Adrenal gland (tissue), 12 donors: ENCODE results near the gene LENG9. TPM values are rescaled to one million over a fixed set of nuclear protein-coding genes. Genes with fewer than 3 reads are reported as not detected.

ENCODE experiments used
- DNase-seq, 7 donors: peaks; one replicate each; pipeline ENCODE4 v3.0.0-alpha.2; 2019 to 2020
- H3K27ac ChIP-seq, 5 donors: fragments of 200-600 bp; sonication (generic) in 4 of 5; 1 replicate in 3 of 5; 2 replicates in 2 of 5; pipeline versions ENCODE4 v1.5.1 to v1.8.0; 2016 to 2020; ENCODE audit warnings: mild to moderate bottlenecking in 1 of 5
- H3K27me3 ChIP-seq: fragments of 200-600 bp; 2 replicates; pipeline ENCODE4 v1.8.0; 2021
- H3K36me3 ChIP-seq, 2 donors: fragments of 200-600 bp; replicated peaks in 1 of 2; 1 replicate in 1 of 2; 2 replicates in 1 of 2; pipeline versions ENCODE4 v1.5.1 to v1.8.0; 2018 to 2022
- H3K4me1 ChIP-seq, 2 donors: fragments of 200-600 bp; replicated peaks in 1 of 2; 1 replicate in 1 of 2; 2 replicates in 1 of 2; pipeline versions ENCODE4 v1.5.1 to v1.8.0; 2018 to 2021
- H3K4me3 ChIP-seq, 4 donors: fragments of 200-600 bp; sonication (generic) in 3 of 4; one replicate each; pipeline ENCODE4 v1.5.1; 2016 to 2018
- H3K9me3 ChIP-seq, 3 donors: fragments of 200-600 bp; sonication (generic) in 1 of 3; replicated peaks in 1 of 3; 1 replicate in 2 of 3; 2 replicates in 1 of 3; pipeline versions ENCODE4 v1.5.1 to v1.8.0; 2016 to 2021
- POLR2A ChIP-seq, 2 donors: fragments of 450-650 bp; IDR thresholded peaks; one replicate each; pipeline ENCODE4 v1.6.1; 2017; ENCODE audit warnings: antibody characterized with exemption in 2 of 2, mild to moderate bottlenecking in 2 of 2, moderate library complexity in 1 of 2
- WGBS, 4 donors: extraction: QIAGEN DNeasy Blood & Tissue Kit in 2 of 4; methylation state at CpG; one replicate each; pipeline versions ENCODE4 v1.1.5 to v1.1.7; 2013 to 2017; 5-methylcytosine and 5-hydroxymethylcytosine counted together
- intact Hi-C, 2 donors: fragments of 100-400 bp; cut with DNase I; formaldehyde crosslinking; loops; one replicate each; pipeline versions ENCODE4 v1.14.1 to v1.15.0; 2022 to 2023
- polyA plus RNA-seq, 3 donors: library from polyadenylated mRNA; stranded (reverse); fragments of 200-250 nt in 2 of 3; fragments of 350-450 nt in 1 of 3; fragmentation: Illumina TruSeq in 1 of 3; extraction: RNeasy Lipid Tissue Mini Kit (QIAGEN cat#74804) in 1 of 3; gene quantifications; one replicate each; pipeline ENCODE4 v1.2.3, GENCODE V29; 2013 to 2014
- total RNA-seq, 9 donors: library from RNA; depleted of rRNA in 4 of 9; stranded (reverse); fragments of >200 nt in 4 of 9; fragments of 120-200 nt in 1 of 9; fragmentation: NEBNext Ultra II Directional in 1 of 9; extraction: Animal tissue kit (Norgen Biotek cat#: 25700) in 1 of 9; gene quantifications; one replicate each; pipeline versions ENCODE4 v1.1.0 to v1.2.4, GENCODE V29; 2013 to 2023
- TF ChIP-seq, protein P1 (sequence below), 6 experiments: fragments of 450-650 bp in 4 of 6; fragments of 200-600 bp in 2 of 6; sonication (generic) in 1 of 6; IDR thresholded peaks; 1 replicate in 5 of 6; 2 replicates in 1 of 6; pipeline versions ENCODE4 v1.5.1 to v1.8.0; 2016 to 2021; ENCODE audit warnings: antibody characterized with exemption in 6 of 6, mild to moderate bottlenecking in 2 of 6, moderate library complexity in 1 of 6
- donor health status: healthy with polysubstance abuse.
- donor health status: Bipolar disorder and iron deficiency.
- donor health status: DM: yes; HTN: yes; CAD: no.
- donor health status: DM: no; HTN: no; CAD: no.
- donor health status: DM: no; HTN: no; CAD: no.
- donor health status: DM: yes; HTN: yes; CAD: no.

The LENG9 gene
- total and polyA plus RNA-seq, 12 donors: 1.3 to 15.3 (median 7.8) TPM

DNA sequence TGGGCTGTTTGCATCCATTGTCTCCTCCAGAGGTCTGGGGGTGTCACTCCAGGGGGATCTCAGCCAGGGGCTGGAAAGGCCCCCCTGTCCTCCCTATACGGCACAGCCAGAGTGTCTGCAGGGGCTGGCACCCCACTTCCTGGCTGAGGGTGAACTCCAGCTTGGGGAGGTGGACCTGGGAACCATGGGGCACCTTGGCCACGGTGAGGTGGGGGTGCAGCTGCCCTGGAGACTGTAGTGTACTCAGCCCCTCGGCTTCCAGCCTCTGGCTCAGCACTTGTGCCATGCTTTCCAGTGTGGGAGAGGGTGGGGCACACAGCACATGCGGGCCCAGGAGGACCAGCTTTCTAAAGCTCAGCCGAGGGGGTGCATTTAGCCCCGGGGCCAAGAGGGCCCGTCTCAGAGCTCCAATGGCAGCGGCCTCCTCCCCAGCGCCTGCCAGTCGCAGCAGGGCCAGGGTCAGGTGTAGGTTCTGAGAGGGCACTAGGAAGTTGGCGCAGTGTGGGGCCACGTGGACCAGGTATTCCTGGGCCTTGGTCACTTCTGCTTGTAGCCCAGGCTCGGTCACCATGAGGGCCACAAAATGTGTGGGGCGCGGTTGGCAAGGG, 1.4 kb downstream of the LENG9 start:
- no peaks in the 10 kb centered on the region for H3K9me3 ChIP-seq
- H3K27me3 ChIP-seq: no peaks in the 10 kb centered on the region
- 74 to 100% (median 76%) methylated on average over 3 to 15 of the region's 15 CpGs for WGBS, 4 donors
- peaks cover 0 to 53% of the 10 kb centered on the region in 2 donors for H3K36me3 ChIP-seq
- H3K27ac ChIP-seq: peak overlapping the region; percentile 91 to 99 (median 95)
- peak in 4 of 7 donors; percentile 22 to 39 (median 38) for DNase-seq
- H3K4me1 ChIP-seq: peaks cover 16 to 27% of the 10 kb centered on the region in 2 donors
- peak overlapping the region in 1 of 4 donors; percentile 67 for H3K4me3 ChIP-seq
- TF ChIP-seq, protein P1, sequence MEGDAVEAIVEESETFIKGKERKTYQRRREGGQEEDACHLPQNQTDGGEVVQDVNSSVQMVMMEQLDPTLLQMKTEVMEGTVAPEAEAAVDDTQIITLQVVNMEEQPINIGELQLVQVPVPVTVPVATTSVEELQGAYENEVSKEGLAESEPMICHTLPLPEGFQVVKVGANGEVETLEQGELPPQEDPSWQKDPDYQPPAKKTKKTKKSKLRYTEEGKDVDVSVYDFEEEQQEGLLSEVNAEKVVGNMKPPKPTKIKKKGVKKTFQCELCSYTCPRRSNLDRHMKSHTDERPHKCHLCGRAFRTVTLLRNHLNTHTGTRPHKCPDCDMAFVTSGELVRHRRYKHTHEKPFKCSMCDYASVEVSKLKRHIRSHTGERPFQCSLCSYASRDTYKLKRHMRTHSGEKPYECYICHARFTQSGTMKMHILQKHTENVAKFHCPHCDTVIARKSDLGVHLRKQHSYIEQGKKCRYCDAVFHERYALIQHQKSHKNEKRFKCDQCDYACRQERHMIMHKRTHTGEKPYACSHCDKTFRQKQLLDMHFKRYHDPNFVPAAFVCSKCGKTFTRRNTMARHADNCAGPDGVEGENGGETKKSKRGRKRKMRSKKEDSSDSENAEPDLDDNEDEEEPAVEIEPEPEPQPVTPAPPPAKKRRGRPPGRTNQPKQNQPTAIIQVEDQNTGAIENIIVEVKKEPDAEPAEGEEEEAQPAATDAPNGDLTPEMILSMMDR (IDR thresholded peaks at IDR 0.05): no peak
- no peak for TF ChIP-seq POLR2A (IDR thresholded peaks at IDR 0.05)
- intact Hi-C loops: no loop called here

DNA sequence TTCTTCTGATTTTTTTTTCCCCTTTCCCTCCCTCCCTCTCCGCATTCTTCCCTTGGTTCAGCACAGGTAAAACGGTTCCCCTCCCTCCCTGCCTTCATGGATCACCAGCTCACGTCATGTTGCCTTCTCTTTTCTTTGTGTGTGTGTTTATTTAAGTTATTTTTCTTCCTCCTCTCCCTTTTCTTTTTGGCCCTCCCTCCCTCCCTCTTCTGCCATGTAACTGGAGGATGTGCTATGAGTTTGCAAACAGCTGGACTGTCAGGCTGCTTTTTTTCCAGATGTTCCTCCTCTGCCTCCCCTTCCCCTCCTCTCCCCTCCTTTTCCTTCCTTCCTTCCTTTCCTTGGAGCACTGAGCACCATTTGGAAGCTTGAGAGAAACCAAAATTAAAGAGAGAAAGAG, 2.0 kb downstream of the LENG9 start:
- Histone ChIP-seq H3K27me3 (no peaks in the 10 kb centered on the region), H3K9me3 (no peaks in the 10 kb centered on the region), H3K27ac (peak overlapping the region in 3 of 5 donors; percentile 94 to 99 (median 98)), H3K4me3 (no peak overlapping the region), H3K36me3 (peaks cover 0 to 59% of the 10 kb centered on the region in 2 donors), H3K4me1 (peaks cover 16 to 27% of the 10 kb centered on the region in 2 donors)
- DNase-seq: no peak
- TF ChIP-seq, protein P1 (IDR thresholded peaks at IDR 0.05): no peak
- no peak for TF ChIP-seq POLR2A (IDR thresholded peaks at IDR 0.05)
- 51 to 68% (median 62%) methylated on average over 3 of the region's 3 CpGs for WGBS, 4 donors
- intact Hi-C loops: no loop called here

DNA sequence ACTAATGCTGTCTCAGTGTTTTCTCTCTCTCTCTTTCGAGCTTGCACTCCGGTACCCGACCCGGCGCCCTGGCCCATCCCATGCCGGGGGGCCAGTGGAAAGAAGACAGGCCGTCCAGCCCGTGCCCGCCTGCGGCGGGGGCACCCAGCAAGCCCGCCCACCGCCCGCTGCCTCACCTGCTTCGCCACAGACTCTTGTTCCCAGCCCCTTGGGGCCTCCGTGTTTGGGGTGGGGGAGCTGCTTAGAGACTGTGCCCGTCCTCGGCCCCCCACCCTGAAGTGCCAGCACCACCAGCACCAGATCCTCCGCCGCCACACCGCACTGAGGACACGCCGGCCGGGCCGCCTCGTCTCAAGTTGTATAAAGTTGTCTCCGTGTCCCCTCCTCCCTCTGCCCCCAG, 2.4 kb downstream of the LENG9 start:
- Histone ChIP-seq H3K9me3 (no peaks in the 10 kb centered on the region), H3K4me3 (no peak overlapping the region), H3K4me1 (peaks cover 16 to 27% of the 10 kb centered on the region in 2 donors), H3K27ac (peak overlapping the region in 2 of 5 donors; percentile 2 to 8), H3K27me3 (no peaks in the 10 kb centered on the region), H3K36me3 (peaks cover 0 to 63% of the 10 kb centered on the region in 2 donors)
- TF ChIP-seq, protein P1 (IDR thresholded peaks at IDR 0.05): no peak
- no peak for TF ChIP-seq POLR2A (IDR thresholded peaks at IDR 0.05)
- intact Hi-C loops: no loop called here
- peak in 3 of 7 donors; percentile 31 to 39 (median 36) for DNase-seq
- WGBS, 4 donors: 77 to 82% (median 80%) methylated on average over 17 to 27 of the region's 27 CpGs

DNA sequence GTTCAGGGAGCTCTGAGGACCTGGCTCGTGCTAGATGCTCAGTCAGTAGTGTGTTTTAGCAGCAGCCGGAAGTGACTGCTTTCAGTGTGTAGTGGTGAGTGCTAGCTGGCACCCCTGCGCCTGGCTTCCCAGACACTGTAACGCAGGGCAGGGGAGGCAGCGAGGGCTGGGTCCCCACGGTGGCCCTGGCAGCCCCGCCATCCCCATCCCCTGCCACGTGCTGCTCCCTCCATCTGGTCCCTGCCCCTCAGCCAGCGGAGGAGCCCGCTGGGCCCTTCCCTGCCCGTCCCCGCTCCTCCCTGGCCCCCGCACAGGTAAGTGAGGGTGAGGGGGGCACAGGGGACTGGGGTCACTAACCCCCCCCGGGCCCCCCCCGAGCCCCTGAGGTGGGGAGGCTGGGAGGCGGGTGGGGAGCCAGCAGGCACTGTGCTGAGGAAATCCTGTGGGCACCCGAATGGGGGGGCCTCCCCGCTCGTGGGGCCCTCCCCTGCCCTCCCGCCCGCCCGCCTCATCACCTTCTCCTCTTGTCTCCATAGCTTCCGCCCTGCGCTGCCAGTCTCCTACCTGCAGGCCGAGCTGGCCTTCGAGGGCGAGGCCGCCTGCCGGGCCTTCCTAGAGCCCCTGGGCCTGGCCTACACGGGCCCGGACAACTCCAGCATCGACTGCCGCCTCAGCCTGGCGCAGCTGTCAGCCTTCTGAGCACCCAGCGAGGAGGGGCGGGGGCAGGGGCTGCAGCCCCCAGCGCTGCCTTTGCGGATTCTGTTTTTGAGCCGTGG, 3.2 kb downstream of the LENG9 start:
- Histone ChIP-seq H3K4me1 (peaks cover 16 to 27% of the 10 kb centered on the region in 2 donors), H3K36me3 (peaks cover 0 to 71% of the 10 kb centered on the region in 2 donors), H3K27me3 (no peaks in the 10 kb centered on the region), H3K27ac (peak overlapping the region in 2 of 5 donors; percentile 52 to 73), H3K9me3 (no peaks in the 10 kb centered on the region), H3K4me3 (no peak overlapping the region)
- no peak for TF ChIP-seq POLR2A (IDR thresholded peaks at IDR 0.05)
- TF ChIP-seq, protein P1 (IDR thresholded peaks at IDR 0.05): no peak
- WGBS, 4 donors: 80 to 83% (median 81%) methylated on average over 10 to 39 of the region's 39 CpGs
- intact Hi-C loops: no loop called here
- DNase-seq: peak in 2 of 7 donors; percentile 23 to 27
